HG02970 (cell line): ENCODE results near the gene THAP12.
A peak's percentile ranks its signal among the peaks of the same experiment; 100 is the strongest.
"Not testable (repeated sequence)": the region's sequence is repeated elsewhere in the genome, so short reads cannot be mapped to it uniquely, and the experiment has no call there.

ENCODE experiments used
- ATAC-seq: cut with Tn5 transposase; IDR thresholded peaks from one replicate; pipeline ENCODE4 v1.9.1; 2021; ENCODE audit warnings: mild to moderate bottlenecking, moderate library complexity, moderate number of reproducible peaks; ENCODE audit not compliant: unreplicated experiment, low FRiP score

Gene THAP12

GRCh38 chr11:76380977-76381719 lies at the start of gene THAP12, which contains the start of gene GVQW3:
TSS of gene THAP12 (minus strand) at chr11:76381132. CDS start at chr11:76380836, 296 bp downstream.
TSS of gene GVQW3 (plus strand) at chr11:76381323. CDS start at chr11:76381829, 506 bp downstream.
- peak; percentile 89 for ATAC-seq

GRCh38 chr11:76426660-76427059 lies 45.7 kb upstream of the THAP12 start:
- ATAC-seq: no peak

GRCh38 chr11:76424891-76425290 lies 44.0 kb upstream of the THAP12 start:
- no peak for ATAC-seq

GRCh38 chr11:76424379-76424778 lies 43.4 kb upstream of the THAP12 start:
- no peak for ATAC-seq

- ATAC-seq: no peak
These were observed 39.0 kb upstream of the THAP12 start for GRCh38 chr11:76419896-76420295.

- no peak for ATAC-seq
These were observed 34.1 kb upstream of the THAP12 start for GRCh38 chr11:76415073-76415472.

- no peak for ATAC-seq
These were observed 30.0 kb upstream of the THAP12 start for GRCh38 chr11:76410851-76411357.

GRCh38 chr11:76408171-76408965 lies 27.4 kb upstream of the THAP12 start:
- no peak for ATAC-seq

GRCh38 chr11:76406359-76406758 lies 25.4 kb upstream of the THAP12 start:
- no peak for ATAC-seq

GRCh38 chr11:76401484-76401883 lies 20.6 kb upstream of the THAP12 start:
- ATAC-seq: not testable (repeated sequence)

- ATAC-seq: no peak
These were observed 20.0 kb upstream of the THAP12 start for GRCh38 chr11:76400967-76401366.

- ATAC-seq: no peak
These were observed 16.5 kb upstream of the THAP12 start for GRCh38 chr11:76397383-76397782.

- no peak for ATAC-seq
These were observed 14.4 kb upstream of the THAP12 start for GRCh38 chr11:76395296-76395695.

GRCh38 chr11:76394411-76394810 lies 13.5 kb upstream of the THAP12 start:
- ATAC-seq: no peak

GRCh38 chr11:76392870-76393269 lies 11.9 kb upstream of the THAP12 start:
- ATAC-seq: no peak

- no peak for ATAC-seq
These were observed 11.0 kb upstream of the THAP12 start for GRCh38 chr11:76391811-76392475.

- no peak for ATAC-seq
These were observed 10.1 kb upstream of the THAP12 start for GRCh38 chr11:76391021-76391420.

GRCh38 chr11:76388408-76388807 lies 7.5 kb upstream of the THAP12 start:
- no peak for ATAC-seq

- ATAC-seq: no peak
These were observed 5.0 kb upstream of the THAP12 start for GRCh38 chr11:76385903-76386302.

- ATAC-seq: no peak
These were observed 1.3 kb upstream of the THAP12 start for GRCh38 chr11:76382209-76382608.
